GM19043 (cell line): ENCODE results near the gene CYSTM1.
"Not testable (repeated sequence)": the region's sequence is repeated elsewhere in the genome, so short reads cannot be mapped to it uniquely, and the experiment has no call there.

ENCODE experiments used
- ATAC-seq: cut with Tn5 transposase; IDR thresholded peaks from one replicate; pipeline ENCODE4 v1.9.1; 2021; ENCODE audit warnings: low read depth; ENCODE audit not compliant: unreplicated experiment

Gene CYSTM1

DNA sequence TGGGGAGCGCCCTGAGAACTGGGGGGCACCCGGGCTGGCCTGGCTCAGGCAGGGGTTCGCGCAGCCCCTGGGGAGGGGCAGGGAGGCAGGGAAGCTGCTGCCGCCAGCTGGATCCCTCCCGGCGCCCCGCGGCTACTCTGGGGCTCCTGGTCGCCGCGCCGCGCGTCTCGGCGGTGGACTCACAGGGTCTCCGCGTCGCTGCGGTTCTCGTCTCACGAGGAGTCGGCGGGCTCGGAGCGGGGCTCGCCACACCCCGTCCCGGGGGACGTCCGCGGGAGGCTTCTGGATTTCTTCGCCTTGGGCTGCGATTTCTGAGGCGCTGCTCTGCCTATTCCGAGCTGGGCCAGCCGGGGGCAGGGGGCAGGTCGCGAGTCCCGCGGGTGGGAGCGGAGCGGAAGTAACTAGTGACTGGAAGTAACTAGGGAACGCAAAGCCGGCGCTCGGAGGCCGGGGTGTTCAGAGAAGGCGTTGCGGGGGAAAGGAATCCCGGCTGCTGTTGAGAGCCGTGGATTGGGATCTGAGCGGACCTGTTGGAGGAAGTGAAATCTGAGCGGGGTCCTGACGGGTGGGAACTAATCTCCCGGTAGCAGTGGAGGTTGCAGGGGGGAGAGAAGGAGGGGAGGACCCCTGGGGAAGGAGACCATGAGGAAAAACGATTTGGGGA is 511 bp downstream of the CYSTM1 start:
- ATAC-seq: peak; percentile 37

GRCh38 chr5:140176031-140176387 is 1.0 kb downstream of the CYSTM1 start:
- no peak for ATAC-seq

DNA sequence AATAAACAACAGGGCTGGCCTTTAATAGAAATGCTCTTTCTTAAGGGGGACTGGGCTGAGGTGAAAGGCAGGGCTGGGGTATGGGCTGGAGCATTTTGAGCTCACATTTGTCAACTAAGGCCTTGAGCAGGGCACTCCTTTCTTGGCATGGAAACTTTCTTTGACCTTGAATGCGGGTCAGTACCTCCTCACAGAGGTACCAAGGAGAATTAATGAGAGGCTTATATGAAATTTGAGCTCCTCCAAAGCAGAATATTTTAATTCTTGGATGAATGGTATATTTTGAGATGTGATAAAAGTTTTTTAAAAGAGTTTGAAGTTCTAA is 3.1 kb downstream of the CYSTM1 start:
- ATAC-seq: no peak

DNA sequence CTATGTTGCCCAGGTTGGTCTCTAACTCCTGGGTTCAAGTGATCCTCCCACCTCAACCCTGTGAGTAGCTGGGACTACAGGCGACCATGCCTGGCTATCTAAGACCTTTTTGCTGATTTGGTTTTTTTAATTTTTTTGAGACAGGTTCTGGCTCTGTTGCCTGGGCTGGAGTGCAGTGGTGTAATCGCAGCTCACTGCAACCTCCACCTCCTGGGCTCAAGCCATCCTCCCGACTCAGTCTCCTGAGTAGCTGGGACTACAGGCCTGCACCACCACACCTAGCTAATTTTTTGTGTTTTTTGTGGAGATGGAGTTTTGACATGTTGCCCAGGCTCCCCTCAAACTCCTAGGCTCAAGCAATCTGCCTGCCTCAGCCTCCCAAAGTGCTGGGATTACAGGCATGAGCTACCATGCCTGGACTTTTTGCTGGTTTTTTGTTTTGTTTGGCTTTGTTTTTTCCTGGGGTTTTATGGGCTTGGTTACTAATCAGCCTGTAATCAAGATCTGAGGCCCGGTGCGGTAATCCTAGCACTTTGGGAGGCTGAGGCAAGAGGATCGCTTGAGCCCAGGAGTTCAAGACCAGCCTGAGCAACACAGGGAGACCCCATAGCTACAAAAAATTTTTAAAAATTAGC is 3.6 kb downstream of the CYSTM1 start:
- ATAC-seq: no peak

- ATAC-seq: no peak
These were observed 6.1 kb downstream of the CYSTM1 start for GRCh38 chr5:140181002-140181483.

DNA sequence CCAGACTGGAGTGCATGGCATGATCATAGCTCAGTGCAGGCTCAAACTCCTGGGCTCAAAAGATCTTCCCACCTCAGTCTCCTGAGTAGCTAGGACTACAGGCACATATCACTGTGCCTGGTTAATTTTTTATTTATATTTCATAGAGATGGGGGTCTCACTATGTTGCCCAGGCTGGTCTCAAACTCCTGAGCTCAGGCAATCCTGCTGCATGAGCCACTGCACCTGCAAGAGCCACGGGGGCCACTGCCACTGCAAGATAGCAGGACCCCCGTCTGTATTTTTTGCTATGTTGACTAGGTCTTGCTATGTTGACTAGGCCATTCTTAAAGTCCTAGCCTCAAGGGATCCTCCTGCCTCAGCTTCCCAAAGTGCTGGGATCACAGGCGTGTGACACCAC is 6.5 kb downstream of the CYSTM1 start:
- ATAC-seq: no peak

DNA sequence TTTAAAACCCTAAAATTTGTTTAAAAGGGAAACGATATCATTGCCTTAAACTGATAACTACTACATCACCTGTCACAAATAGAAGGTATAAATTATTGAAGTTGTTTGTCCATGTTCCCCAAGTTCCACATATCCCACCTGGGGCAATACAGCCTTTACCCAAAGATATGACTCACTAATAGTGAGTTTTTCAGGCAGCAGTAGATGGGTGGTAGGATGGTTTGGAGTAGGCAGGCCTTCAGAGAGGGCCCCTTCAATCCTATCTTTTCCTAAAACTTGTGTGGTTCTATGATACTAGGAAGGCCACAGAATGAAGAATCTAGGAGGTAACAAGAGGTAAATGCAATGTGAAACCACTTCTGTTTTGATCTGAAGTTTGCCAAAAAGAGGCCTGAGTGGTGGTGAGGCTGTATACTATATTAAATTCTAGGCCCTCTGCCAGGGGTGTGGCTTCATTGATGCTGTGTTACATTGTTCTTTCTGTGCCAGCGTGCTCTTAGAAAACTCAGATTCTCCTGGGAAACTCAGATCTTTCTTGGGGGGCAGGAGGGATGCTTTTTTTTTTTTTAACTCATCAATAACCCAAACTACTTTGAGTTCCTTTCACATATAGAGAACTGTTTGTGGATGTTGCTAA is 7.2 kb downstream of the CYSTM1 start:
- no peak for ATAC-seq

GRCh38 chr5:140182803-140183367 is 7.9 kb downstream of the CYSTM1 start:
- ATAC-seq: no peak

DNA sequence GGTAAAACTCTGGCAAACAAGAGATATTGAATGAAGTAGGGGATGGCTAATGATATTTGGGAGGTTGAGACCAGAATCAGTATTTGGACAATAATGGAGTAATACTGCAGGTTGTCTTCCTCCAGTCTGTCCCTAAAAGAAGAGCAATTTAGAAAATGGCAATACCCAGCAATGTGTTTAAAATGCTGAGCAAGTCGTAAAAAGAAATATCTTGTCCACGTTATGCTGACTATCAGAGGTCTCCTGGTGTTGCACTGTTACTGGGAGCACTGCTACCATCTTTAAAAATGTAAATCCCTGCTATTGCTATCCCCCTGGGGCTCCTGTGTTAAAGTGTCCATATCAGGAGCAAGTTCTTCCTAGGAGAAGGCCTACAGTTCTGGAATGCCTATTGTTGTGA is 10.4 kb downstream of the CYSTM1 start:
- no peak for ATAC-seq

DNA sequence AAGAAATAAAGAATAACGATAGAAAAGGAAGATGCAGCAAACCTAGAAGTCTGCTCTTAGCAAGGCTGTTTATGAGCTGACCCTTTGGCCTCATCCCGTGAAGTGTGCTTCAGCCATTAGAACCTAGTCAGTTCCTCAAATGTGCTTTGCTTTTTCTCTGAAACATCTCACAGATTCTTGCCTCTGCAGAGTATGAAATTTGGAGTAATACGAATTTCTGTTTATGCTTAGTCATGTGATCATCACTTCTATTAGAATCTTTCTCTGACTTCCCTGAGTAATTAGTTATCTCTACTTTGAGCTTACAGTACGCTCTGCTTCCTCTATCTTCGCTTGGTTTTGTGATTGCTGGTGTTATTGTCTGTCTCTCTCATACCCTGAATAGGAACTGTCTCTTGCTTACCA is 11.3 kb downstream of the CYSTM1 start:
- ATAC-seq: no peak

GRCh38 chr5:140189253-140189652 is 14.3 kb downstream of the CYSTM1 start:
- ATAC-seq: no peak

GRCh38 chr5:140189977-140190871 is 15.2 kb downstream of the CYSTM1 start:
- no peak for ATAC-seq

DNA sequence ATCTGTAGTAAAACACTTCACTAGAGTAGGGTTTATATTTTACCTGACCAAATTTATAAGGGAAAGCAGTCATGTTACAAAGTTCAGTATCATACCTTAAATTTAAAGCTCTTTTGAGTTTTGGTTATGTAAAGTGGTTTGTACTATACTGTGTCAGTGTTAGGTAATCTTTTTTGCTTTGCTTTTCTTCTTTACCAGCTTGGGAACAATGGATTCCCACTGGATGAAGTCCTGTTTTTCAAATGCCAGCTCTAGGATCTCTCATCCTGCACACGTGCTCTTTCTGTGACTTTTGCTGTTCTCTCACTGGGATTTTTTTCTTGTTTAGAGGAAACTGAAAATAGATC is 15.9 kb downstream of the CYSTM1 start:
- no peak for ATAC-seq

GRCh38 chr5:140192715-140193430 is 17.9 kb downstream of the CYSTM1 start:
- no peak for ATAC-seq

GRCh38 chr5:140194662-140195061 is 19.7 kb downstream of the CYSTM1 start:
- ATAC-seq: no peak

GRCh38 chr5:140196115-140196814 is 21.3 kb downstream of the CYSTM1 start:
- no peak for ATAC-seq

DNA sequence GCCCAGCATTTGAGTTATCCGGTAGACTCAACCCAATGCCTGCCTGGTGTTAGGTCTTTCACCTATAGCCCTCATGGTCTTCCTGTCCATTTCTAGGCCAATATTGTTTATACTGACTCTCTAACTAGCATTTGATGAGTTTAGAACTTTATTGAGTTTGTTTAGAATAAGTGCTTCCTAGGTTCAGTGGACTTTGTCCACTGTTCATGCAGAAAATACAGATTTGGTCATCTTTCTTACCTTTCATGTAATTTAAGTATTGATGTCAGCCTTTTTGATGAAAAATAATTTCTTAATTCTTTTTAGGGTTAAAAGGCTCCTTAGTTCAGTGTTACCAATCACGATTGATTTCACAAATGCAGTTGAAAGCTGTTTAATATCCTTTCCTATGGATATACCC is 22.0 kb downstream of the CYSTM1 start:
- no peak for ATAC-seq

DNA sequence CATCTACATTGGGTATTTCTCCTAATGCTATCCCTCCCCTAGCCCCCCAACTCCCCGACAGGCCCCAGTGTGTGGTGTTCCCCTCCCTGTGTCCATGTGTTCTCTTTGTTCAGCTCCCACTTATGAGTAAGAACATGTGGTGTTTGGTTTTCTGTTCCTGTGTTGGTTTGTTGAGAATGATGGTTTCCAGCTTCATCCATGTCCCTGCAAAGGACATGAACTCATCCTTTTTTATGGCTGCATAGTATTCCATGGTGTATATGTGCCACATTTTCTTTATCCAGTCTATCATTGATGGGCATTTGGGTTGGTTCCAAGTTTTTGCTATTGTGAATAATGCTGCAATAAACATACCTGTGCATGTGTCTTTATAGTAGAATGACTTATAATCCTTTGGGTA is 23.9 kb downstream of the CYSTM1 start:
- ATAC-seq: not testable (repeated sequence)

DNA sequence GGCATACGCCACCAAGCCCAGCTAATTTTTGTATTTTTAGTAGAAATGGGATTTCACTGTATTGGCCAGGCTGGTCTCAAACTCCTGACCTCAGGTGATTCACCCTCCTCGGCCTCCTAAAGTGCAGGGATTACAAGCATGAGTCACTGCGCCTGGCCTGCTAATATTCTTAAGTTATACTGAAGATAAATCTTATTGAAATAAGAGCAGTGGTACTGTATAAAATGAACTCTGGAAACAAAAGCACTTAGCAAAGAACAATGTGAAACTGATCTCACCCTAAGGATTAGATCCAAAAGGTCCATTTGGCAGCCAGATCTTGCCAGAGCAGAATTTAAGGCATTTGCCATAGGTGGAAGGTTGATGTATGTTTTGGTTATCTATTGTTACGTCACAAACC is 27.1 kb downstream of the CYSTM1 start:
- ATAC-seq: no peak

GRCh38 chr5:140202610-140203009 is 27.6 kb downstream of the CYSTM1 start:
- no peak for ATAC-seq
